Measurements from ENCODE around the gene JAZF1.

Gene JAZF1

GRCh38 chr7:28112467-28112866 lies 68.1 kb downstream of the JAZF1 start:
- Histone ChIP-seq H3K4me3 (ENCODE audit: low read depth, low read length) (no peak overlapping the region), H3K4me1 (no peaks in the 10 kb centered on the region), H3K9me3 (ENCODE audit: control insufficient read depth, low read length) (no peaks in the 10 kb centered on the region), H3K36me3 (ENCODE audit: control insufficient read depth, insufficient read depth, low read length) (no peaks in the 10 kb centered on the region), H2AFZ (no peak overlapping the region), H3K4me2 (ENCODE audit: low read length) (no peak overlapping the region), H3K27me3 (ENCODE audit: control insufficient read depth, insufficient read depth, low read length) (no peaks in the 10 kb centered on the region), H3K79me2 (no peaks in the 10 kb centered on the region), H3K9ac (no peak overlapping the region), H3K27ac (no peak overlapping the region)
- no peak for TF ChIP-seq CTCF (IDR thresholded peaks at IDR 0.05)

GRCh38 chr7:28112012-28112411 lies 68.6 kb downstream of the JAZF1 start:
- H3K9ac ChIP-seq: no peak overlapping the region
- no peaks in the 10 kb centered on the region for H3K79me2 ChIP-seq
- H2AFZ ChIP-seq: no peak overlapping the region
- no peak overlapping the region for H3K27ac ChIP-seq
- no peak overlapping the region for H3K4me3 ChIP-seq (ENCODE audit: low read depth, low read length)
- H3K4me1 ChIP-seq: no peaks in the 10 kb centered on the region
- H3K4me2 ChIP-seq (ENCODE audit: low read length): no peak overlapping the region
- no peaks in the 10 kb centered on the region for H3K27me3 ChIP-seq (ENCODE audit: control insufficient read depth, insufficient read depth, low read length)
- H3K9me3 ChIP-seq (ENCODE audit: control insufficient read depth, low read length): no peaks in the 10 kb centered on the region
- H3K36me3 ChIP-seq (ENCODE audit: control insufficient read depth, insufficient read depth, low read length): no peaks in the 10 kb centered on the region
- TF ChIP-seq CTCF (IDR thresholded peaks at IDR 0.05): no peak

GRCh38 chr7:28110427-28111012 lies 70.1 kb downstream of the JAZF1 start:
- Histone ChIP-seq H3K27ac (no peak overlapping the region), H2AFZ (no peak overlapping the region), H3K9me3 (ENCODE audit: control insufficient read depth, low read length) (no peaks in the 10 kb centered on the region), H3K4me1 (no peaks in the 10 kb centered on the region), H3K4me3 (ENCODE audit: low read depth, low read length) (no peak overlapping the region), H3K36me3 (ENCODE audit: control insufficient read depth, insufficient read depth, low read length) (no peaks in the 10 kb centered on the region), H3K4me2 (ENCODE audit: low read length) (no peak overlapping the region), H3K27me3 (ENCODE audit: control insufficient read depth, insufficient read depth, low read length) (no peaks in the 10 kb centered on the region), H3K9ac (no peak overlapping the region), H3K79me2 (no peaks in the 10 kb centered on the region)
- TF ChIP-seq CTCF (IDR thresholded peaks at IDR 0.05): no peak

GRCh38 chr7:28108747-28109146 lies 71.8 kb downstream of the JAZF1 start:
- Histone ChIP-seq H3K27ac (no peak overlapping the region), H3K9me3 (ENCODE audit: control insufficient read depth, low read length) (no peaks in the 10 kb centered on the region), H2AFZ (no peak overlapping the region), H3K27me3 (ENCODE audit: control insufficient read depth, insufficient read depth, low read length) (no peaks in the 10 kb centered on the region), H3K4me1 (no peaks in the 10 kb centered on the region), H3K79me2 (no peaks in the 10 kb centered on the region), H3K9ac (no peak overlapping the region), H3K36me3 (ENCODE audit: control insufficient read depth, insufficient read depth, low read length) (no peaks in the 10 kb centered on the region), H3K4me3 (ENCODE audit: low read depth, low read length) (no peak overlapping the region), H3K4me2 (ENCODE audit: low read length) (no peak overlapping the region)
- no peak for TF ChIP-seq CTCF (IDR thresholded peaks at IDR 0.05)

- Histone ChIP-seq H3K9me3 (ENCODE audit: control insufficient read depth, low read length) (no peaks in the 10 kb centered on the region), H3K4me2 (ENCODE audit: low read length) (no peak overlapping the region), H3K27me3 (ENCODE audit: control insufficient read depth, insufficient read depth, low read length) (no peaks in the 10 kb centered on the region), H3K9ac (no peak overlapping the region), H3K4me3 (ENCODE audit: low read depth, low read length) (no peak overlapping the region), H2AFZ (no peak overlapping the region), H3K4me1 (no peaks in the 10 kb centered on the region), H3K27ac (no peak overlapping the region), H3K79me2 (no peaks in the 10 kb centered on the region), H3K36me3 (ENCODE audit: control insufficient read depth, insufficient read depth, low read length) (no peaks in the 10 kb centered on the region)
- TF ChIP-seq CTCF (IDR thresholded peaks at IDR 0.05): no peak
Measured at GRCh38 chr7:28107960-28108359, 72.6 kb downstream of the JAZF1 start.

Measured in parathyroid adenoma (tissue), 2 donors.